Ishikawa (cell line): ENCODE measurements around the gene TEN1.

Source experiments
- EGR1 ChIP-seq: IDR thresholded peaks from 2 replicates; pipeline ENCODE4 v1.6.1; 2012
- TF ChIP-seq, protein P1 (sequence below): IDR thresholded peaks from 2 replicates; pipeline ENCODE4 v1.6.1; 2012

DNA sequence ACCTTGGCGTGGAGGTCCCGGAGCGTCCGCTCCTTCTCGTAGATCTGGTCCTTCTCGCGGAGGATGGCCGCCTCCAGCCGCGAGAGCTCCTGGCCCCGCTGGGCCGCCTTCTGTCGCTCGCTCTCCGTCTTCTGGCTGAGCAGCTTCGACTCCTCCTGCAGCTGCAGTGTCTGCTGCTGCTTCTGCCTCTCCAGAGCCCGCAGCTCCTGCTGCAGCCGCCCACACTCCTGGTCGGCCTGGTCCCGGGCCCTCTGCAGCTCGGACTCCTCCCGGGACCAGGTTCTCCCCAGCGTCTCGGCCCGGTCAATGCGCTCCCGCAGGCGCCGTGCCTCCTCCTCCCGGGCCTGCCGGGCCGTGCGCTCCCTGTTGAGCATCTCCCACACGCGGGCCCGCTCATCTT, 29.2 kb downstream of the TEN1 start:
- TF ChIP-seq, protein P1, sequence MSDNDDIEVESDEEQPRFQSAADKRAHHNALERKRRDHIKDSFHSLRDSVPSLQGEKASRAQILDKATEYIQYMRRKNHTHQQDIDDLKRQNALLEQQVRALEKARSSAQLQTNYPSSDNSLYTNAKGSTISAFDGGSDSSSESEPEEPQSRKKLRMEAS, result no peak
- TF ChIP-seq EGR1, result no peak
